ENCODE measurements around the gene GATA2. TPM values are rescaled to one million over a fixed set of nuclear protein-coding genes. Genes with fewer than 3 reads are reported as not detected.

Gene GATA2
- total RNA-seq, 1 donor from 2014 or later, result under 0.01 TPM

DNA sequence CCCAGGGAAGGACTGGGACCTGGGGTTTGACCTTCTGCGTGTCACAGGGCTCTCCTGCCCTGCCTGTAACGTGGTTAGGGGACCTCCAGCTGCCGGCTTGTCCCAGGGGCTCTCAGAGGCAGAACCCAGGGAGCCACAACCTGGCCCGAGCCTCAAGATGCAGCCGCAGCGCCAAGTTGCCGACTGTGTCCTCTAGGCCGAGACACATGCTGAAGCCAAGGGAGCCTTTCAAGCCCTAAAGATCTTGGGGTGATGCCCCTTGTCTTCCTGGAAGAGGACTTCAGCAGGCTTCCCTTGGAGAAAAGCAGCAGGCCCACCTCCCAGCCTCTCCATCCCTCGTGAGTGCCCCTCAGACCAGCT is 33.6 kb downstream of the GATA2 start:
- FAIRE-seq, result no peak

DNA sequence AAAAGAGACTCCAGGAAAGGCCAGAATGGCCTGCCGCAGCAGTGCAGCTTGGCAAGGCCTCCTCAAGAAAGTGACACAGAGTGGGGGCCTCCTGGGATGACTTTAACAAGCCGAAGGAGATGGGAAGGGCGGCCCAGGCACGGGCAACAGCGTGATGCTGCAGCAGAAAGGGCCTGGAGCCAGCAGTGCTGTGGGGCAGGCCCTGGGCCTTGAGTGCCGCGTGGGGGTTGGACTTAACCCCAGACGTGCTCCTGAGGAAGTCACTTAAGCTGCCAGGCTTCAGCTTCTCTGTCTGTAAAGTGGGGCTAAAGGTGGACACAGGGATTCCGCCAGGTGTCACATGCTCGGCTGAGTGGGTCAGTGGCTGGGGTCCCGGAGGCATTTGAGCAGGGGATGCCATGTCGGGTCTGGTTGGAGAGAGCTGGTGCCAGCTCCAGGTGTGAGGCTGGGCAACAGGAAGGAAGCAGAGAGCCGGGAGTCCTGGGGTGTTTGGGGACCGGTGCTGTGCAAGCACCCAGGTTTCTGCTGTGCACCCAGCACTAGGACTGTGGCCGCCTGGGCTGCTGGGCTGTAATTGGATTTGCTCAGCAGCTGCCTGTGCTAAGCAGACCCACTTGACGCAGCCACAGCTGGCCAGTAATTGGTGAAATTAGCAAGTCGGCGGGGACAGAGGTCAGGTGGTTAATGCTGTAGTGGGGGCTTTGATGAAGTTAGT is 34.1 kb downstream of the GATA2 start:
- TF ChIP-seq CTCF (IDR thresholded peaks at IDR 0.05; ENCODE audit: insufficient read depth, low read length, severe bottlenecking), result no peak
- peak; percentile 52 for FAIRE-seq
- no peak overlapping the region for H3K4me3 ChIP-seq (ENCODE audit: low read depth, low read length)
- no peaks in the 10 kb centered on the region for H3K36me3 ChIP-seq (ENCODE audit: control insufficient read depth, insufficient read depth, low read length)
- no peak for DNase-seq (ENCODE audit: low read depth)
- peaks cover 12% of the 10 kb centered on the region for H3K27me3 ChIP-seq (ENCODE audit: control insufficient read depth, insufficient read depth, low read length)

More for the DNA sequence above, 33.6 kb downstream of the GATA2 start:
- no peak for DNase-seq (ENCODE audit: low read depth)
- Histone ChIP-seq H3K4me3 (ENCODE audit: low read depth, low read length) (no peak overlapping the region), H3K27me3 (ENCODE audit: control insufficient read depth, insufficient read depth, low read length) (peaks cover 12% of the 10 kb centered on the region), H3K36me3 (ENCODE audit: control insufficient read depth, insufficient read depth, low read length) (no peaks in the 10 kb centered on the region)
- TF ChIP-seq CTCF (IDR thresholded peaks at IDR 0.05; ENCODE audit: insufficient read depth, low read length, severe bottlenecking), result no peak

DNA sequence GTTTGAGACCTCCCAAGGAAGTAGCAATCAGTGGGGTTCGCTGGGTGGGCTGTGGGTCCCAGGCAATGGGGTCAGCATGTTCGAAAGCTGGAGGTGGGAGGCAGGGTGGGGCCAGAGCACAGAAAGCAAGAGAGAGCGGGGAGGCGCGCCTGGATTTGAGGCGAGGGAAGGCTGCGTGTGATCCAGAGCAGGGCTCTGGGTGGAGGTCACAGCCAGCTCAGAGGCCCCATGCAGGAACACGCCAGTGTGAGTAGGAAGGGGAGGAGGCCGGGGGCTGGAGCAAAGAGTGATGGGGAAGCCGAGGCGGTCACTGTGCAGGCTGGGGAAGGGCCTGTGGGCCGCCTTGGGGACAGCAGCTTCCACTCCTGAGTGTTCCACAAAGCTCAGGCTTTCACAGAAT is 35.1 kb downstream of the GATA2 start:
- TF ChIP-seq CTCF (IDR thresholded peaks at IDR 0.05; ENCODE audit: insufficient read depth, low read length, severe bottlenecking), result no peak
- Histone ChIP-seq H3K27me3 (ENCODE audit: control insufficient read depth, insufficient read depth, low read length) (peaks cover 12% of the 10 kb centered on the region), H3K36me3 (ENCODE audit: control insufficient read depth, insufficient read depth, low read length) (no peaks in the 10 kb centered on the region), H3K4me3 (ENCODE audit: low read depth, low read length) (no peak overlapping the region)
- FAIRE-seq (no peak), DNase-seq (ENCODE audit: low read depth) (no peak)

- Histone ChIP-seq H3K27me3 (ENCODE audit: control insufficient read depth, insufficient read depth, low read length) (peaks cover 12% of the 10 kb centered on the region), H3K4me3 (ENCODE audit: low read depth, low read length) (no peak overlapping the region), H3K36me3 (ENCODE audit: control insufficient read depth, insufficient read depth, low read length) (no peaks in the 10 kb centered on the region)
- no peak for TF ChIP-seq CTCF (IDR thresholded peaks at IDR 0.05; ENCODE audit: insufficient read depth, low read length, severe bottlenecking)
- no peak for DNase-seq (ENCODE audit: low read depth)
- FAIRE-seq, result no peak
Measured at GRCh38 chr3:128456776-128457715, 36.0 kb downstream of the GATA2 start.

GRCh38 chr3:128455786-128456748 is 36.9 kb downstream of the GATA2 start:
- DNase-seq (ENCODE audit: low read depth) (no peak), FAIRE-seq (no peak)
- Histone ChIP-seq H3K27me3 (ENCODE audit: control insufficient read depth, insufficient read depth, low read length) (peaks cover 14% of the 10 kb centered on the region), H3K36me3 (ENCODE audit: control insufficient read depth, insufficient read depth, low read length) (no peaks in the 10 kb centered on the region), H3K4me3 (ENCODE audit: low read depth, low read length) (no peak overlapping the region)
- no peak for TF ChIP-seq CTCF (IDR thresholded peaks at IDR 0.05; ENCODE audit: insufficient read depth, low read length, severe bottlenecking)

Data from bronchial epithelial cell (primary cell).